PFSK-1 (cell line): Measurements from ENCODE around the gene ECHS1.

Source experiments
- FOXP2 ChIP-seq: optimal IDR thresholded peaks from 2 replicates; pipeline ENCODE3; 2011; ENCODE audit warnings: borderline replicate concordance, control low read depth, inconsistent platforms; ENCODE audit not compliant: insufficient read depth; ENCODE audit errors: extremely low read length, extremely low read depth
- POLR2AphosphoS5 ChIP-seq: IDR thresholded peaks from 2 replicates; pipeline ENCODE4 v1.6.1; 2012; ENCODE audit warnings: low read depth, mild to moderate bottlenecking, control low read depth, low read length, moderate library complexity
- SIN3A ChIP-seq: IDR thresholded peaks from 2 replicates; pipeline ENCODE4 v1.6.1; 2012; ENCODE audit warnings: mild to moderate bottlenecking, low read length, moderate library complexity, borderline replicate concordance; ENCODE audit not compliant: insufficient read depth
- TAF1 ChIP-seq: IDR thresholded peaks from 2 replicates; pipeline ENCODE4 v1.6.1; 2012; ENCODE audit warnings: low read length, control low read depth, borderline replicate concordance; ENCODE audit not compliant: insufficient read depth
- TF ChIP-seq, protein P1 (sequence below), 2 experiments: IDR thresholded peaks; 2 replicates each; pipeline versions ENCODE4 v1.6.1 to v1.8.0; 2011 to 2012; ENCODE audit warnings: low read depth in 2 of 2, low read length in 2 of 2, control low read depth in 1 of 2, inconsistent platforms in 1 of 2, mild to moderate bottlenecking in 1 of 2, moderate library complexity in 1 of 2; ENCODE audit not compliant: insufficient read depth in 1 of 2

Gene ECHS1

DNA sequence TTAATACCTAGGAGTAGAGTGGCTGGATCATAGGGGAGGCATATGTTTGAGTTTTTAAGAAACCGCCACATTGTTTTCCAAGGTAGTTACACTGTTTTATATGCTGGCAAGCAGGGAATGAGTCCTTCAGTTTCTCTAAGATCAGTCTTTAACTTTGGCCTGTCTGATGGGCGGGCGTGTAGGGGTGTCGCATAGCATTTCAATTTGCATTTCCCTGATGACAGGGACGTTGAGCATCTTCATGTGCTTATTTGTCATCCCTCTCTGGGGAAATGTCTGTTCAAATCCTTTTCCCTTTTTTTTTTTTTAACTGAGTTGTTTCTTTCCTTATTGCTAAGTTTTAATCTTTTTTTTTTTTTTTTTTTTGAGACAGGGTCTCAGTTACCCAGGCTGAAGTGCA is 30.6 kb upstream of the ECHS1 start:
- no peak for TF ChIP-seq SIN3A

DNA sequence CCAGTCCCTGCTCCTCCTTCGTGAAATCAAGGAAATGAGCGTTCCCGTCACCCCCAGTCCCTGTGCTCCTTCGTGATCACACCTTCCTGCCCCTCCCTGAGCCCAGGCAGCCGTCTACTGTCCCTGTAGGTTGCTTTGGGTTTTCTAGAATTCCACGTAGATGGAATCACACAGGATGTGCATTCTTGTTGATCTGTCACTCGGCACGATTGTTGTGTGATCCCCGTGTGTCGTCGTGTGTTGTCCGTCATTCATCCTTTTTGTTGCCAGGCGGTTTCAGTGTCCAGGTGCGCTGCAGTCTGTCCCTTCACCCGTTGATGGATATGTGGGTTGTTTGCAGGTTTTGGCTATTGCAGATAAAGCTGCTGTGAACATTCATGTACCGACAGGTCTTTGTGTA is 30.2 kb upstream of the ECHS1 start:
- TF ChIP-seq FOXP2 (no peak), TAF1 (no peak), SIN3A (no peak), POLR2AphosphoS5 (no peak)
- TF ChIP-seq, protein P1, sequence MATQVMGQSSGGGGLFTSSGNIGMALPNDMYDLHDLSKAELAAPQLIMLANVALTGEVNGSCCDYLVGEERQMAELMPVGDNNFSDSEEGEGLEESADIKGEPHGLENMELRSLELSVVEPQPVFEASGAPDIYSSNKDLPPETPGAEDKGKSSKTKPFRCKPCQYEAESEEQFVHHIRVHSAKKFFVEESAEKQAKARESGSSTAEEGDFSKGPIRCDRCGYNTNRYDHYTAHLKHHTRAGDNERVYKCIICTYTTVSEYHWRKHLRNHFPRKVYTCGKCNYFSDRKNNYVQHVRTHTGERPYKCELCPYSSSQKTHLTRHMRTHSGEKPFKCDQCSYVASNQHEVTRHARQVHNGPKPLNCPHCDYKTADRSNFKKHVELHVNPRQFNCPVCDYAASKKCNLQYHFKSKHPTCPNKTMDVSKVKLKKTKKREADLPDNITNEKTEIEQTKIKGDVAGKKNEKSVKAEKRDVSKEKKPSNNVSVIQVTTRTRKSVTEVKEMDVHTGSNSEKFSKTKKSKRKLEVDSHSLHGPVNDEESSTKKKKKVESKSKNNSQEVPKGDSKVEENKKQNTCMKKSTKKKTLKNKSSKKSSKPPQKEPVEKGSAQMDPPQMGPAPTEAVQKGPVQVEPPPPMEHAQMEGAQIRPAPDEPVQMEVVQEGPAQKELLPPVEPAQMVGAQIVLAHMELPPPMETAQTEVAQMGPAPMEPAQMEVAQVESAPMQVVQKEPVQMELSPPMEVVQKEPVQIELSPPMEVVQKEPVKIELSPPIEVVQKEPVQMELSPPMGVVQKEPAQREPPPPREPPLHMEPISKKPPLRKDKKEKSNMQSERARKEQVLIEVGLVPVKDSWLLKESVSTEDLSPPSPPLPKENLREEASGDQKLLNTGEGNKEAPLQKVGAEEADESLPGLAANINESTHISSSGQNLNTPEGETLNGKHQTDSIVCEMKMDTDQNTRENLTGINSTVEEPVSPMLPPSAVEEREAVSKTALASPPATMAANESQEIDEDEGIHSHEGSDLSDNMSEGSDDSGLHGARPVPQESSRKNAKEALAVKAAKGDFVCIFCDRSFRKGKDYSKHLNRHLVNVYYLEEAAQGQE (IDR thresholded peaks at IDR 0.05; ENCODE audit: insufficient read depth in 1 of 2, low read depth in 2 of 2, low read length in 2 of 2), result no peak

DNA sequence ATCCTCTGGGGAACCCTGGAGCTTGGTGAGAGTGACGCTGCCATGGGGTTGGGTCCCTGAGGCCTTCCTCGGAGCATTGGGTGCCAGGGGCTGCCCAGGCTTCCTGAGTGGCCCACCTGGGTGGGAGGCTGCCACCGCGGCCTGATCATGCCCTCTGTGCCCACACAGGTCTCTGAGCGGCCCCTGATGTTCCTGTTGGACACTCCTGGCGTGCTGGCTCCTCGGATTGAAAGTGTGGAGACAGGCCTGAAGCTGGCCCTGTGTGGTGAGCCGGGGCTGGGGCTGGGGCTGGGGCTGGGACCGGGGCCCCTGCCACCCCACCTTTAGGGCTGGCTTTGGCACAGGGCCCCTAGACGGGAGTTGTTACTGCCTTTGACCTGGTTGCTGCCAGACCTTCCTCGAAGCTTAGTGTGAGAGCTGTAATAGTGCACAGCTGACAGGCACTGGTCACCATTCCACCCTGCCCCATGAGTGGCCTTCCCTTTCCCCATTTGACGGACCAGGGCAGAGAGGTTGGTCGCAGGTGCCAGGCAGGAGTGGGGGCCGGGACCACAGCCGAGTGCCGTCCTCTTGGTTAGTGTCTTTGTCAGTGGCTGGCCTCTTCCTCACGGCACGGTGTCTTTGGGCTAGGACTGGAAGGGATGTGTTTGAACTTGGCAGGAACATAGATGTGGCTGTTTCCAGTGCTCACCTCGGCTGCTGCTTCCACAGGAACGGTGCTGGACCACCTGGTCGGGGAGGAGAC is 29.0 kb upstream of the ECHS1 start:
- TF ChIP-seq, protein P1 (IDR thresholded peaks at IDR 0.05; ENCODE audit: insufficient read depth in 1 of 2, low read depth in 2 of 2, low read length in 2 of 2), result no peak
- TF ChIP-seq FOXP2 (no peak), SIN3A (no peak), POLR2AphosphoS5 (no peak), TAF1 (no peak)

DNA sequence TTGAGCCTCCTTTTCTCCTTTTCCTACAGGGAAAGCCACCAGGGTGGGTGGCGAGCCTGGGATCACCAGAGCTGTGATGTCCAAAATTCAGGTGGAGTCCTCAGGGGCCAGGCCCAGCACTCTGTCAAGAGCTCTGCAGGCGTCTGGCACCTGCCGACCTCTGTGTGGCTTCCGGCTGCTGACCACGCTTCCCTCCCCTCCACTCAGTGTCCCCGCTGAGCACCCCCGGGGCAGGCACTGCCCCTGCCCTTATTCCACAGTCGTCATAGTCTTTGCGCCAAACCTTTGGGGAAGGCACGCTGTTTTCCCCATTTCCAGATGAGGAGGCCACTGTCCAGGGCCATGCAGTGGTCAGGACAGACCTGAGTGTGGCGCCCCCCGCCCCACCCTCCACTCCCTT is 28.3 kb upstream of the ECHS1 start:
- TF ChIP-seq POLR2AphosphoS5 (no peak), SIN3A (no peak), TAF1 (no peak), FOXP2 (no peak)
- TF ChIP-seq, protein P1 (IDR thresholded peaks at IDR 0.05; ENCODE audit: insufficient read depth in 1 of 2, low read depth in 2 of 2, low read length in 2 of 2), result no peak

DNA sequence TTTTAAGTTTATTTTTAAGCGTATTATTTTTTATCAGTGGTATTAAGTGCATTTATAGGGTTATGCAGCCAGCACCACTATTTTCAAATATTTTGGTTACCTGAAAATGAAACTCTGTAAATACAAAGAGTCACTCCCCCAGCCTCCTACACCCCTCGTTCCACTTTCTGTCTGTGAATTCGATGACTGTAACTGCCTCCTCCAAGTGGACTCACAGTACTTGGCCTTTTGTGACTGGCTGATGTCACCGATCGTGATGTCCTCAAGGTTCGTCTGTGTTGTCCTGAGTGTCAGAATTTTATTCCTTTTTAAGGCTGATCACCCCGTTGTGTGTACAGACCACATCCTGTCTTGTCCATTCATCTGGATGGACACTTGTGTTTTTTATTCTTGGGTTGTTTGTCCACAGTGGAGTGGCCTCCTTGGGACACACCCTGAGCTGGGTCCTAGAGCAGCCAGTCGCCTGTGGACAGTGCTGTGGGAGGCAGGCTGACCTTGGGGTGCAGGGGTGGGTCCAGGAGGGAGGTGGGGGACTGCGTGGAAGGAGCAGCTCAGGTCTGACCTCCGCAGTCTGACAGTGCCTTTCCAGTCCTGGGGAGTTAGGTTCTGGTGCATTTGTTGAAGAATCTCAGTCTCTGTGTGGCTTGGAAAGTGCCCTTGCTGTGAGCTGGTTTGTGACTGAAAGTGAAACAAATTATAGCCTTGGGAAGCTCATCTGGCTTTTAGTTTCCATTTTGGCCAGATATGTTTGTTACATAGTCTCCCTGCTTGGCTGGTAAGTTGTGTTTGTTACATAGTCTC is 27.7 kb upstream of the ECHS1 start:
- TF ChIP-seq, protein P1 (IDR thresholded peaks at IDR 0.05; ENCODE audit: insufficient read depth in 1 of 2, low read depth in 2 of 2, low read length in 2 of 2), result no peak
- TF ChIP-seq POLR2AphosphoS5 (no peak), TAF1 (no peak), FOXP2 (no peak), SIN3A (no peak)
